Muscle layer of duodenum (tissue), 2 donors: ENCODE results near the gene DNPH1.

Source experiments
- H3K27ac ChIP-seq: one replicate; pipeline ENCODE4 v1.7.0; 2013; ENCODE audit warnings: mild to moderate bottlenecking, low read length
- H3K27me3 ChIP-seq: one replicate; pipeline ENCODE4 v1.7.0; 2013; ENCODE audit warnings: low read depth, mild to moderate bottlenecking, control low read depth, low read length
- H3K36me3 ChIP-seq, 2 donors: one replicate each; pipeline ENCODE4 v1.7.0; 2013; ENCODE audit warnings: low read length in 2 of 2, control low read depth in 1 of 2, mild to moderate bottlenecking in 1 of 2; ENCODE audit not compliant: insufficient read depth in 2 of 2, control insufficient read depth in 1 of 2
- H3K4me1 ChIP-seq, 2 donors: one replicate each; pipeline ENCODE4 v1.7.0; 2013; ENCODE audit warnings: low read length in 2 of 2, mild to moderate bottlenecking in 2 of 2, control low read depth in 1 of 2, moderate library complexity in 1 of 2; ENCODE audit not compliant: insufficient read depth in 2 of 2, control insufficient read depth in 1 of 2
- H3K4me3 ChIP-seq, 2 donors: one replicate each; pipeline ENCODE4 v1.7.0; 2013; ENCODE audit warnings: low read length in 2 of 2, low read depth in 1 of 2, mild to moderate bottlenecking in 1 of 2
- H3K9me3 ChIP-seq, 2 donors: one replicate each; pipeline ENCODE4 v1.7.0; 2013; ENCODE audit warnings: low read length in 2 of 2, control low read depth in 1 of 2, mild to moderate bottlenecking in 1 of 2; ENCODE audit not compliant: control insufficient read depth in 1 of 2
- donor health status: healthy.

The DNPH1 gene

DNA sequence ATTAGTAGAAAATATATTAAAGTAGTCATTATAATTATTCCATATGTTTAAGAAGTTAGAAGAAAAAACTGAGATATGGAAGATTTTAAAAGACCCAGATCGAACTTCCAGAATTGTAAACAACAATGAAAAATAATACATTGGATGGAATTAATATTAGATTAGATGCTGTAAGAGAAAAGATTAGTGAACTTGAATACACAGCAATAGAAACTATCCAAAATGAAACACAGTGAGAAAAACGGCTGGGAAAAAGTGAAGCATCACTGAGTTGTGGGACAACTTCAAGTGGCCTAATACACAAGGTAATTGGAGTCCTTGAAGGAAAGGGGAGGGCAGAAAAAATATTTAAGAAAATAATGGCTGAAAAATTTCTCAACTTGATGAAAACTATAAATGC lies 9.8 kb upstream of the DNPH1 start:
- H3K4me3 ChIP-seq, result no peak overlapping the region
- H3K36me3 ChIP-seq, result no peaks in the 10 kb centered on the region
- H3K27ac ChIP-seq, result no peak overlapping the region
- no peaks in the 10 kb centered on the region for H3K9me3 ChIP-seq
- H3K4me1 ChIP-seq, result no peaks in the 10 kb centered on the region
- H3K27me3 ChIP-seq, result peaks cover 26% of the 10 kb centered on the region

DNA sequence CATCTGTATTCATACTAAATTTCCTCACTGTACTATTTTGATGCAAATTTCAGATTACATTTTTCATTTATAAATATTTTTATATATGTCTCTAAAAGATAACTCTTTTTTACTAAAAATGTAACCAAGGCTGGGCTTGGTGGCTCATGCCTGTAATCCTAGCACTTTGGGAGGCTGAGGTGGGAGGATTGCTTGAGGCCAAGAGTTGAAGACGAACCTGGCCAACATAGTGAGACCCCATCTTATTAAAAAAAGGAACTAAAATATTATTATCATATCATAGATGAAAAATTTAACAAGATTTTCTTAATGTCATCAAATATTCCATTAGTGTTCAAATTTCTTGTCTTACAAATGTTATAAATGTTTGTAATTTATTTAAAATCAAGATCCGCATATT lies 6.6 kb upstream of the DNPH1 start:
- no peaks in the 10 kb centered on the region for H3K4me1 ChIP-seq
- H3K36me3 ChIP-seq, result no peaks in the 10 kb centered on the region
- H3K27me3 ChIP-seq, result peaks cover 3% of the 10 kb centered on the region

DNA sequence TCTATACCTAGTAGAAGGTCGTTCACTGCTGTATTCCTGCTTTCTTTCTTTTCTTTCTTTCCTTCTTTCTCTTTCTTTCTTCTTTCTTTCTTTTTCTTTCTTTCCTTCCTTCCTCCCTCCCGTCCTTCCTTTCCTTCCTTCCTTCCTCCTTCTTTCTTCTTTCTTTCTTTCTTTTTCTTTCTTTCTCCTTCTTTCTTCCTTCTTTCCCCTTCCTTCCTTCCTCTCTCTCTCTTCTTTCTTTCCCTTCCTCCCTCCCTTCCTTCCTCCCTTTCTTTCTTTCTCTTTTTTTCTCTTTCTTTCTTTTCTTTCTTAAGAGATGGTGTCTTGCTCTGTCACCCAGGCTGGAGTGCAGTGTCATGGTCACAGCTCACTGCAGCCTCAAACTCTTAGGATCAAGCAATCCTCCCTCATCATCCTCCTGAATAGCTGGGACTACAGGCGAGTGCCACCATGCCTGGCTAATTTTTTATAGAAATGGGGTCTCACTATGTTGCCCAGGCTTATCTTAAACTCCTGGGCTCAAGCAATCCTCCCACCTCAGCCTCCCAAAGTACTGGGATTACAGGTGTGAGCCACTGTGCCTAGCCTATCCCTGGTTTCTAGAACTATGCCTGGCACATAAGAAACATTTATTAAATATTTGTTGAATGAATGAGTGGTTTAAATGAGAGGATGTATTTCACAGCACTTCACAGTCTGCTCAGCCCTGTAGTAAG lies 2.6 kb upstream of the DNPH1 start:
- Histone ChIP-seq H3K4me3 (no peak overlapping the region), H3K4me1 (peaks cover 0 to 13% of the 10 kb centered on the region in 2 donors), H3K27ac (no peak overlapping the region), H3K36me3 (no peaks in the 10 kb centered on the region), H3K27me3 (no peaks in the 10 kb centered on the region), H3K9me3 (no peaks in the 10 kb centered on the region)

More for the DNA sequence above, 6.6 kb upstream of the DNPH1 start:
- Histone ChIP-seq H3K9me3 (no peaks in the 10 kb centered on the region), H3K4me3 (no peak overlapping the region), H3K27ac (no peak overlapping the region)

DNA sequence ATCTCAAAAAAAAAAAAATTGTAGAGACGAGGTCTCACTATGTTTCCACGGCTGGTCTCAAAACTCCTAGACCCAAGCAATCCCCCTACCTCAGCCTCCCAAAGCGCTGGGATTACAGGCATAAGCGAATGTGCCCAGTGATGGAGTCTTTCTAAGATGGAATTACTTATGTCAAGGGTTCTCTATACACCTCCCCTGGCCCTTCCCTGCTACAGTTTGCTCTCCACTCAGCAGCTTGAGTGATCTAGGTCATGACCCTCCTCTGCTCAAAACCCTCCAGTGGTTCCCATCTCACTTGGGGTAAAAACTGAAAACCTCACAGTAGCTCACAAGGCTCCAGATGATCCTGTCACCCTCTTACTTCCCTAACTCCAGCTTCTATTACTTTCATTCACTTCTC lies 1.8 kb upstream of the DNPH1 start:
- Histone ChIP-seq H3K4me1 (peaks cover 0 to 13% of the 10 kb centered on the region in 2 donors), H3K27me3 (no peaks in the 10 kb centered on the region), H3K36me3 (no peaks in the 10 kb centered on the region), H3K27ac (no peak overlapping the region), H3K9me3 (no peaks in the 10 kb centered on the region), H3K4me3 (no peak overlapping the region)

DNA sequence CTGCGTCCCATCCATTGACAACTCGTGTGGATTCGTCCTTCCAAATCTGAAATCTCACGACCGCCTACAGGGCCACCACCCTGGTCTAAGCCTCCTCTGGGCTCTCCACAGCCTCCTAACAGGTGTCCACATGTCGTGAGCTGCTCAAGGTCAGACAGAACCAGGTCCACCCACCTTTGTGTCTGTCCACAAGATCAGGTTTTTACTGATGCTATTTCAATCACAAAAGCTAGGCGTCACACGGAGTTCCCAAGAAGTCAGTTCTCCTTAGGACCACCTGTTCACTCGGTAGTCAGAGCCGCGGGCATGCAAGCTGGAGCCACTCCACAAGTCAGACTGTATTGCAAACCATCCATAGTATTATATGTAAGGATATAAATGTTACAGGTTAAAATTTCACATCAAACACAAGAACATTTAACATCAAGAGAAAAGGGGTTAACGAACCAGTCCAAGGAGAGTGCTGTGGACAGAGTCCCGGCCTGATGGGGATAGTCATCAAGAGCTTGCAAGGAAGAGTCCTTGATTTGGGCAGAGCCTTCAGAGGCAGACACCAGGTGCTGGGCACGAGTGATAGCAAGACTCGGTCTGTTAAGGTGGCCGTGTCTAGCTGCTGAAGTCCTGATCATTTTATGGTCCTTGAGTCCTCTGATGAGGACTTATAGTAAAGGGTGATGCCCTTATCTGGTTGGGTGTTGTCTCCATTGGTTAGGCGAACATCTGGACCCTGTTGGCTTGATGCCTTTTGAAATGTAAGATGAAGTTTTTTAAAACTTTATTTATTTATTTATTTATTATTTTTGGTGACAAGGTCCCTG lies 731 bp upstream of the DNPH1 start:
- H3K4me1 ChIP-seq, result peaks cover 0 to 13% of the 10 kb centered on the region in 2 donors
- H3K27me3 ChIP-seq, result no peaks in the 10 kb centered on the region
- no peaks in the 10 kb centered on the region for H3K9me3 ChIP-seq
- no peaks in the 10 kb centered on the region for H3K36me3 ChIP-seq
- no peak overlapping the region for H3K27ac ChIP-seq
- H3K4me3 ChIP-seq, result peak overlapping the region; percentile 60 to 68

DNA sequence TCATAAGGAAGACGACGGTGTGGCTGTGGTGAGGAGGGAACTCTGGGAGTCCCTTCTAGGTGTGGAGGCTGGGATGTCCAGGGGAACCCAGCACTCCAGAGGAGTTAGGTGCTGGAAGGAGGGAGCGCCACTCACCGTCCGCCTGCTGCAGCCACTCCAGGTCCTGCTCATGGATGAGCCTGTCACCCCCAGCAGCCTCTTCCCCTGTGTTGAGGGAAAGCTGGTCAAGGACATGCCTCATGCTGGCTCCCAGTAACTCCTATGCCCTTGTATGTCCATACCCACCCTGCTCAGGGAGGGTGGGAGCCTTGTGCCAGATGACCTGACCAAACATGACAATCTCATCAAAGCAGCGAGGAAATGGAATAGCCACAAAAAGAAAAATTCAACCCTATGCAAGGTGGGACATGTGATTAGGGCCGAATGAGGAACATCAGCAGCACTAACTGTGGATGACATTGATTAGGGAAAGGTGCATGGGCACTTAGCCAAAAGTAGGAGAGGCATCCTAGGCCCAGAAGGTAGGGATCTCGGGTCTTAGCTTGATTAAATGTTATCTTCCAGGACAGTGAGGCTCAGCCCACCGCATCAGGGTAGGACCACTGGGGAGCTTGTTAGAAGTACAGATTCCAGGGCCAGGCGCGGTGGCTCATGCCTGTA lies 3.0 kb downstream of the DNPH1 start:
- Histone ChIP-seq H3K27me3 (no peaks in the 10 kb centered on the region), H3K36me3 (peaks cover 14 to 24% of the 10 kb centered on the region in 2 donors), H3K27ac (no peak overlapping the region), H3K4me3 (no peak overlapping the region), H3K4me1 (peaks cover 0 to 13% of the 10 kb centered on the region in 2 donors), H3K9me3 (no peaks in the 10 kb centered on the region)

DNA sequence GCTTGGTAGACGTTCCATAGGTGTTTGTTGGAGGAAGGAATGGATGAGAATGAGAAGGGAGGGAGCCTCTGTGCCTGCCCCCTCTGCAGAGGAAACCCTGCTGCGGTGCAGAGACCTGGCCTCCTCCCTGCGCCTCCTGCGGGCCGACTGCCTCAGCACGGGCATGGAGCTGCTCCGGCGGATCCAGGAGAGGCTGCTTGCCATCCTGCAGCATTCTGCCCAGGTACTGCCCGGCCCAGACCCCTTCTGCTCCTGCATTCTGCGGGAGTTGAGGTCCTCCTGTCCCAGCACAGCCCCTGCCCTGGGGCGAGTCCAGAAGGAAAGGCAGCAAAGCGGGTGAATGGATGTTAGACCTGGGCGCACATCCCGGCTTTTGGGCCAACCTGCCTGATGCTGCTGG lies 6.1 kb downstream of the DNPH1 start:
- Histone ChIP-seq H3K9me3 (no peaks in the 10 kb centered on the region), H3K36me3 (peaks cover 20 to 47% of the 10 kb centered on the region in 2 donors), H3K27ac (no peak overlapping the region), H3K4me3 (no peak overlapping the region), H3K4me1 (peaks cover 0 to 2% of the 10 kb centered on the region in 2 donors), H3K27me3 (no peaks in the 10 kb centered on the region)

DNA sequence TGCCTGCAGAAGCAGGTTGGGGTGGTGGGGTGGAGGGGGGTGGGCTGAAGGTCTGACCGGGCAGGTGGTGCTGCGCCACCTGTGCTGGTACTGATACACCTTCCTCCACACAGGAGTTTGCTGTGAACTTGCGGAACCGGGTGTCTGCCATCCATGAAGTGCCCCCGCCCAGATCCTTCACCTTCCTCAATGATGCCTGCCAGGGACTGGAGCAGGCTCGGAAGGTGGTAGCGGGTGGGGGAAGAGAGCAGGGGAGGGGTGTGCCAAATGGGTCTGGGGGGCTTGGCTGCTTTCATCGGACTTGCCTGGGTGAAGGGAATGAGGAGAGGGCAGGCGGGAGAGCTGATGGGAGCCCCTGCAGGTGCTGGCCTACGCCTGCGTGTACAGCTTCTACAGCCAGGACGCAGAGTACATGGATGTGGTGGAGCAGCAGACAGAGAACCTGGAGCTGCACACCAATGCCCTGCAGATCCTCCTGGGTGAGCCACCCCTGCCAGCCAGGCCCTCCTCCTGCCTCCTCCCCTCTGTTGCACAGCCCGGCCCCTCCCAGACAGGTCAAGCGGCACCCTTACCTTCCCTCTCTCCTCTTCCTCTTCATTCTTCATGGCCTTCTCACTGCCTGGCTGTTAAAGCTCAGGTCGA lies 6.7 kb downstream of the DNPH1 start:
- H3K27me3 ChIP-seq, result no peaks in the 10 kb centered on the region
- H3K36me3 ChIP-seq, result peaks cover 20 to 51% of the 10 kb centered on the region in 2 donors
- no peaks in the 10 kb centered on the region for H3K4me1 ChIP-seq
- H3K4me3 ChIP-seq, result no peak overlapping the region
- no peak overlapping the region for H3K27ac ChIP-seq
- no peaks in the 10 kb centered on the region for H3K9me3 ChIP-seq

DNA sequence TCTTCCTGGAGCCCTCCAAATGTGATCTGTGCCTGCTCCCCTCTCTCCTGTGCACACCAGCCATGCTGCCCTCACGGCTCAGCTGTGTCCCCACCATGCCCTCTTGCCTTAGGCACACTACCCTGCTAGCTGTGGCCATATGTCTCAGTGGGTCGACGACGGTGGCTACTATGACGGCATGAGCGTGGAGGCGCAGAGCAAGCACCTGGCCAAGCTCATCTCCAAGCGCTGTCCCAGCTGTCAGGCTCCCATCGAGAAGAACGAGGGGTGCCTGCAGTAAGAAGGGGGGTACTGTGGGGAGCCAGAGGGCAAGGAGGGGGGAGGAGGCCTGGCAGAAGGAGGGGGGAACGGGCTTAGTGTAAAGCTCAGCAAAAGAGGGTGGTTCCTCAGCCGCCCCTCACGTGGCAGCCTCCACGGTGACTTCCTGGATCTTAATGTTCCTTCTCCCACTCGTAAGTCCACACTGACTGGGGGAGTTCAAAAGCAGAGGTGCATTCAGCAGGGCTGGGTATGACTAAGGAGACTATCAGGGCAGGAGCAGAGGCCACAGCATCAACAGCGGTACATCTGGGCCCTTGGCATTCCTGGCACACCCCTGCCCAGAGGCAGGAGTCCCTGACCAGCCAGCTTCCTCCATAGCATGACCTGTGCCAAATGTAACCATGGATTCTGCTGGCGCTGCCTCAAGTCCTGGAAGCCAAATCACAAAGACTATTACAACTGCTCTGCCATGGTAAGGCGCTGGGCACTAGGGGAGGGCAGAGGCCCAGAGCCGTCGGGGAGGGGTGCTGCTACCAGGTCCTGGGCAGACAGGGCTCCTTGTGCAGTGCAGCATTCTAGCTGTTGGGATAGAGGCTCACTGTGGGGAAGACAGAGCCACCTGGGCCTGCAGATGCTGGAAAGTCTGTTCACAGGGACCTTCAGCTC lies 8.0 kb downstream of the DNPH1 start:
- no peaks in the 10 kb centered on the region for H3K9me3 ChIP-seq
- no peak overlapping the region for H3K4me3 ChIP-seq
- no peaks in the 10 kb centered on the region for H3K4me1 ChIP-seq
- no peak overlapping the region for H3K27ac ChIP-seq
- no peaks in the 10 kb centered on the region for H3K27me3 ChIP-seq
- H3K36me3 ChIP-seq, result peaks cover 21 to 62% of the 10 kb centered on the region in 2 donors

DNA sequence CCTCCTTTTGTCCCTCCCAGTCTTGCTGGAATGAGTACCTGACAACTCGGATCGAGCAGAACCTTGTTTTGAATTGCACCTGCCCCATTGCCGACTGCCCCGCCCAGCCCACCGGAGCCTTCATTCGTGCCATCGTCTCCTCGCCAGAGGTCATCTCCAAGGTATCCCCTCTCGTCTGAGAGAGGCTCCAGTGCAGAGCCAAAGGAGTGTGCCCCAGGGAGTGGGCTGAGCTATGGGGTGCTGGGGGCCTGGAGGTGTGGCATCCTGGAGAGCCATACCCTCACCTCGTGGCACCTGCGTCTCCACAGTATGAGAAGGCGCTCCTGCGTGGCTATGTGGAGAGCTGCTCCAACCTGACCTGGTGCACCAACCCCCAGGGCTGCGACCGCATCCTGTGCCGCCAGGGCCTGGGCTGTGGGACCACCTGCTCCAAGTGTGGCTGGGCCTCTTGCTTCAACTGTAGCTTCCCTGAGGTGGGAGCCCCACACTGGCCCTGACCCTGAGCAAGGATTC lies 8.8 kb downstream of the DNPH1 start:
- Histone ChIP-seq H3K27me3 (no peaks in the 10 kb centered on the region), H3K36me3 (peaks cover 26 to 71% of the 10 kb centered on the region in 2 donors), H3K9me3 (no peaks in the 10 kb centered on the region)

More for the DNA sequence above, 8.8 kb downstream of the DNPH1 start:
- Histone ChIP-seq H3K4me3 (no peak overlapping the region), H3K4me1 (no peaks in the 10 kb centered on the region), H3K27ac (no peak overlapping the region)
